ENCODE results near the gene PES1.
"Not testable (repeated sequence)": the region's sequence is repeated elsewhere in the genome, so short reads cannot be mapped to it uniquely, and the experiment has no call there.

The PES1 gene

GRCh38 chr22:30546616-30547015 lies 45.1 kb downstream of the PES1 start, which contains the start of gene SEC14L6:
TSS of gene SEC14L6 (minus strand) at chr22:30546741. CDS start at chr22:30546682, 59 bp downstream.
- no peak for DNase-seq

DNA sequence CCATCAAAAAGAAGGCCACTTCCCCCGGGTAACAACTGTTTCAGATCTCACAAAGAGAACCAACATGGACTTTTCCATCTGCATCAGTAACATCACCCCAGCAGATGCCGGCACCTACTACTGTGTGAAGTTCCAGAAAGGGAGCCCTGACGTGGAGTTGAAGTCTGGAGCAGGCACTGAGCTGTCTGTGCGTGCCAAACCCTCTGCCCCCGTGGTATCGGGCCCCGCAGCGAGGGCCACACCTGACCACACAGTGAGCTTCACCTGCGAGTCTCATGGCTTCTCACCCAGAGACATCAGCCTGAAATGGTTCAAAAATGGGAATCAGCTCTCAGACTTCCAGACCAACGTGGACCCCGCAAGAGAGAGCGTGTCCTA lies 48.9 kb downstream of the PES1 start:
- no peak for DNase-seq

DNA sequence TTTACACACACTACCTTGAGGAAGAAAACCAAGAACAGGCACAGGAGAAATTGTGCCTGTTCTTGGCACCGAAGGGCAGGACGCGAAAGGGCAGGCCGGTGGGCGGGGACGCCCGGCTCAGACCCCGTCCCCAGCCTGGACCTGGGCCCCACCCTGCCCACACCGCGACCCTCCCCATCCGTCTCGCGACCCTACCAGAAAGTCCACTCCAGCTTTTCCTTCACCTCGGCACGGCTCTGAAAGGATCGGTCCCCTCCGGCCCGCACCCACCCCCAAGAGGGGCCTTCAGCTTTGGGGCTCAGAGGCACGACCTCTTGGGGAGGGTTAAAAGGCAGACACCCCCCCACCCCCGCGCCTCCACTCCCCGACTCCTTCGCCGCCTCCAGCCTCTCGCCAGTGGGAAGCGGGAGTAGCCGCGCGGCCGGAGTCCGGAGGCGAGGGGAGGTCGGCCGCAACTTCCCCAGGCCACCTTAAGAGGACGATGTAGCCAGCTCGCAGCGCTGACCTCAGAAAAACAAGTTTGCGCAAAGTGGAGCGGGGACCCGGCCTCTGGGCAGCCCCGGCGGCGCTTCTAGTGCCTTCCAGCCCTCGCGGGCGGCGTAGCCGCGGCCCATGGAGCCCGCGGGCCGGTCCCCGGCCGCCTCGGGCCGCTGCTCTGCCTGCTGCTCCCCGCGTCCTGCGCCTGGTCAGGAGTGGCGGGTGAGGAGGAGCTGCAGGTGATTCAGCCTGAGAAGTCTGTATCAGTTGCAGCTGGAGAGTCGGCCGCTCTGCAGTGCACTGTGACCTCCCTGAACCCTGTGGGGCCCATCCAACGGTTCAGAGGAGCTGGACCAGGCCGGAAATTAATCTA lies 49.5 kb downstream of the PES1 start:
- DNase-seq, result no peak

GRCh38 chr22:30541511-30541910 lies 50.2 kb downstream of the PES1 start:
- not testable (repeated sequence) for DNase-seq

DNA sequence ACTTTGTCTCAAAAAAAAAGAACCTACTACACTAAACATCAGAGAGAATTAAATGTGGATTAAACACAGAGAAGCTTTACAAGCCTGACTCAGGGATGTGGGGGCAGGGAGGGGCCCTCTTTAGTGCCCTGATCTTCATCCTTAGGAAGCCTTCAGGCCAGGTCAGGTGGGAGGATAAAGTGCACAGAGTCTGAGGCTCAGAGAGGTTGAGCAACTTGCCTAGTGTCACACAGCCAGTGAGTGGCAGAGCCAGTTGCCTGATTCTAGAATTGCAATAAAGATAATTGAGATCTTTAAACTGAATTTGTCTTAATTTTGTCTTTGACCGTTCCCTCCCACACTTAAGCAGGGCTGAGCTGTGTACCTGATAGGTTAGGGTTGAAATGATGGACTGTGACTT lies 52.3 kb downstream of the PES1 start:
- no peak for DNase-seq

DNA sequence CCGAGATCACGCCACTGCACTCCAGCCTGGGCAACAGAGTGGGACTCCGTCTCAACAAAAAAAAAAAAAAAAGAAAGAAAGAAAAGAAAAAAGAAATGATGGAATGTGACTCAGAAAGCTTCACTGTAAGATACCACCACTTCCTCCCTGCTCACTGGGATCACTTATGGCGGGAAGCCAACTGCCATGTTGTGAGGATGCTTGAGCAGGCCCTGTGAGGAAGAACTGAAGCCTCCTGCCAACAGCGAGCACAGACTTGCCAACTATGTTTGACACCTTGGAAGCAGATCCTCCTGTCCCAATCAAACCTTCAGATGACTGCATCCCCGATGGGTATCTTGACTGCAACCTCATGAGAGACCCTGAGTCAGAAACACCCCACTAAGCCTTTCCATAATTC lies 53.4 kb downstream of the PES1 start:
- peak; percentile 58 for DNase-seq

DNA sequence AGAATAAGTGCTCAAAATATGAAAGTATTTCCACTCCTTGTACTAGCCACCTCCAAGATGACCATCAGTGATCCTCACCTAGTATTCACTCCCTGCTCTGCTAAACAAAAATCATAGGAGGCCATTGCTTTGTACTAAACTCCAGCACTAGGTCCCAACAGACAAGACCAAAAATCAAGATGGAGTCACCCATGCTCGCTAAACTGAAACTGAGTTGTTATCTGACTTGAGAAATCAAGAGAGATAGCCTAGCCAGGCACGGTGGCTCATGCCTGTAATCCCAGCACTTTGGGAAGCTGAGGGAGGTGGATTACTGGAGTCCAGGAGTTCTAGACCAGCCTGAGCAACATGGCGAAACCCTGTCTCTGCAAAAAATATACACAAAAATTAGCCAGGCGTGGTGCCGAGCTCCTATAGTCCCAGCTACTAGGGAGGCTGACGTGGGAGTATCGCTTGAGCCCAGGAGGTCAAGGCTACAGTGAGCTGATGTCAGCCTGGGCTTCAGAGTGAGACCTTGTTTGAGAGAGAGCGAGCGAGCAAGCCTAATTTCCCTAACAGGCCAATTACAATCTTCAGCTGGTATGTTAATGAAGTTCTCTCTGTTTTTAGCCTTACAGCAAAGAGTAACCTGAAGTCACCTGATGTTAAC lies 54.5 kb downstream of the PES1 start:
- DNase-seq, result no peak

- DNase-seq, result no peak
Observed at GRCh38 chr22:30535182-30535581, 56.5 kb downstream of the PES1 start.

DNA sequence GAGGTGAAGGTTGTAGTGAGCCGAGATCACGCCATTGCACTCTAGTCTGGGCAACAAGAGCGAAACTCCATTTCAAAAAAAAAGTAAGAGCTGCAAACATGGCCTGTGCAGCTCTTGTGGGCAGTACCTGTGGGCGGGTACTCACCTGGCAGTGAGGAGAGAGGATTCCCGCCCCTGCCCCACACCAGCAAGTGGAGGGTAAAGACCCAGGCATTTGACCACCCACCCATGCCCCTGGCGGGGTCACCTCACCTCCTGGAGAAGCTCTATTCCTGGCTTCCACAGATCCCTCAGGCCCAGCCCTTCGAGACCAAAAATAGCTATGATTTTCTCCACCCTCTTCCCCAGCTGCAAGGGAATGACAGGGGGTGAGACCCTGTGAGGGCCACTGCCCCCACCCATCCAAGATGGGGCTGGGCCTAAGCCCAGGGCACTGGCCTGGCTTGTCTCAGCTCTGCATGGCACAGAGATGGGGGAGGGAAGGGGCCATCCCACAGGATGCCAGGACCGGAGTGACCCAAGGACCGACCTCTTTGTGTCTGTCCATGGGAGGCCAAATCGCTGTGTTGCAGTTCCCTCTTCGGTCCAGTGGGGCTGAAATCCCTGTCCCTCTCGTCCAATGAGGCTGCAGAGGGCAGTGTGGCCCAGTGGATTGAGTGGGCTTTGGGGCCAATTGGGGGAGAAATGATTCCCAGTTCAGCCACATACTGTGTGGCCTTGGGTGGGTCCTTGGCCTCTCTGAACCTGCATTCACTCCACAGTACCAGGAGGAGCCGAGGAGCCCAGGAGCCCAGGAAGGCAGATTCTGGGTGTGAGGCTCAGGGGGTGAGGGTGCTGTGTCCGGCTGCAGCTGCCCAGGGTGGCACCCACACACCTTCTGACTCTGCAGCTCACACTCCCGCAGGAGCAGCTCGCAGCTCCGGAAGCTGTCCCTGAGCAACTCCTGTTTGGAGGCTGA lies 59.8 kb downstream of the PES1 start:
- DNase-seq, result no peak

DNA sequence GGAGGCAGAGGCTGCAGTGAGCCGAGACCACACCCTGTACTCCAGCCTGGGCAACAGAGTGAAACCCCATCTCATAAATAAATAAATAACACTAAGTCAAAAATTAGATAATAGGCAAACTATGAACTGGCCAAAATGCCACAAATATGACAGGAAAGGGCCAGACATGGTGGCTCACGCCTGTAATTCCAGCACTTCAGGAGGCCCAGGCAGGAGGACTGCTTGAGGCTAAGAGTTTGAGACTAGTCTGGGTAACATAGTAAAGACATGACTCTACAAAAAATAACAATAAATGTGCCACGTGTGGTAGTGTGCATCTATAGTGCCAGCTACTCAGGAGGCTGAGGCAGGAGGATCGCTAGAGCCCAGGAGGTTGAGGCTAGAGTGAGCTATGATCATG lies 65.1 kb downstream of the PES1 start:
- no peak for DNase-seq
